GM06990 (cell line): Measurements from ENCODE around the gene ZNF14.
"Not testable (repeated sequence)": the region's sequence is repeated elsewhere in the genome, so short reads cannot be mapped to it uniquely, and the experiment has no call there.

ENCODE experiments used
- DNase-seq: peaks from one replicate; pipeline ENCODE4 v3.0.0-alpha.2; 2011; ENCODE audit not compliant: insufficient read length; ENCODE audit errors: extremely low read depth
- H3K27me3 ChIP-seq: replicated peaks from 2 replicates; pipeline ENCODE4 v1.6.0; 2011; ENCODE audit warnings: low read length; ENCODE audit not compliant: control insufficient read depth, insufficient read depth
- H3K36me3 ChIP-seq: 2 replicates; pipeline ENCODE4 v1.5.1; 2011; ENCODE audit warnings: low read length; ENCODE audit not compliant: control insufficient read depth, insufficient read depth
- H3K4me3 ChIP-seq: replicated peaks from 2 replicates; pipeline ENCODE4 v1.5.1; 2011; ENCODE audit warnings: low read depth, mild to moderate bottlenecking, control low read depth, low read length
- CTCF ChIP-seq: IDR thresholded peaks from 2 replicates; pipeline ENCODE4 v1.5.1; 2011; ENCODE audit warnings: low read length, control low read depth, mild to moderate bottlenecking, inconsistent platforms; ENCODE audit not compliant: insufficient read depth, poor library complexity, severe bottlenecking

The ZNF14 gene

GRCh38 chr19:19732579-19733501 is at the start of gene ZNF14:
Gene ZNF14 (minus strand): TSS chr19:19733112. CDS start chr19:19732958, 154 bp downstream.
- peak; percentile 11 for TF ChIP-seq CTCF
- Histone ChIP-seq H3K36me3 (no peaks in the 10 kb centered on the region; the same call in 1 of the 2 replicates), H3K4me3 (peak within 1 kb of the TSS; percentile 81), H3K27me3 (no peaks in the 10 kb centered on the region)
- peak; percentile 91 for DNase-seq

- not testable (repeated sequence) for H3K27me3 ChIP-seq, H3K4me3 ChIP-seq, H3K36me3 ChIP-seq, DNase-seq
Observed at GRCh38 chr19:19781791-19782190, 48.9 kb upstream of the ZNF14 start.

- Histone ChIP-seq H3K36me3 (no peaks in the 10 kb centered on the region; the same call in 1 of the 2 replicates), H3K27me3 (no peaks in the 10 kb centered on the region), H3K4me3 (no peak overlapping the region)
- no peak for TF ChIP-seq CTCF
- no peak for DNase-seq
Observed at GRCh38 chr19:19778666-19779065, 45.8 kb upstream of the ZNF14 start.

- Histone ChIP-seq H3K27me3 (no peaks in the 10 kb centered on the region), H3K36me3 (no peaks in the 10 kb centered on the region), H3K4me3 (peak overlapping the region; percentile 87)
- no peak for DNase-seq
- no peak for TF ChIP-seq CTCF
Observed at GRCh38 chr19:19777692-19778091, 44.8 kb upstream of the ZNF14 start.

GRCh38 chr19:19776206-19777008 is 43.5 kb upstream of the ZNF14 start:
- no peaks in the 10 kb centered on the region for H3K27me3 ChIP-seq
- no peaks in the 10 kb centered on the region for H3K36me3 ChIP-seq
- peak overlapping the region; percentile 87 for H3K4me3 ChIP-seq
- DNase-seq, result peak; percentile 96
- no peak for TF ChIP-seq CTCF

GRCh38 chr19:19775891-19776205 is 42.9 kb upstream of the ZNF14 start:
- no peaks in the 10 kb centered on the region for H3K27me3 ChIP-seq
- no peaks in the 10 kb centered on the region for H3K36me3 ChIP-seq
- no peak for DNase-seq
- TF ChIP-seq CTCF, result no peak
- H3K4me3 ChIP-seq, result peak overlapping the region; percentile 87
